Mucosa of gallbladder (tissue), 1 donor: ENCODE results near the gene MLKL. TPM values are rescaled to one million over a fixed set of nuclear protein-coding genes. Genes with fewer than 3 reads are reported as not detected.

ENCODE experiments used
- DNase-seq: peaks from one replicate; pipeline ENCODE4 v3.0.0-alpha.2; 2020; ENCODE audit warnings: low spot score
- total RNA-seq: library from RNA; stranded (reverse); gene quantifications from one replicate; pipeline ENCODE4 v1.2.1, GENCODE V29; 2021
- donor health status: DM: no; HTN: no; CAD: no.

The MLKL gene
- total RNA-seq, result 12.8 TPM

GRCh38 chr16:74700438-74701225, at the start of gene MLKL:
Gene MLKL, minus strand, starts transcription at chr16:74700862. Its CDS starts 5,105 bp downstream, at chr16:74695757.
- DNase-seq, result peak; percentile 30

- DNase-seq, result no peak
Measured at GRCh38 chr16:74749291-74750055, 48.8 kb upstream of the MLKL start.

- DNase-seq, result no peak
Measured at GRCh38 chr16:74748616-74749026, 48.0 kb upstream of the MLKL start.

- DNase-seq, result no peak
Measured at GRCh38 chr16:74747716-74748615, 47.3 kb upstream of the MLKL start.

GRCh38 chr16:74745926-74746325, 45.3 kb upstream of the MLKL start:
- DNase-seq, result no peak

GRCh38 chr16:74745109-74745615, 44.5 kb upstream of the MLKL start:
- DNase-seq, result no peak

- no peak for DNase-seq
Measured at GRCh38 chr16:74744566-74744965, 43.9 kb upstream of the MLKL start.

- peak; percentile 96 for DNase-seq
Measured at GRCh38 chr16:74743668-74744299, 43.1 kb upstream of the MLKL start.

GRCh38 chr16:74743045-74743667, 42.5 kb upstream of the MLKL start:
- DNase-seq, result no peak

- DNase-seq, result no peak
Measured at GRCh38 chr16:74742051-74742481, 41.4 kb upstream of the MLKL start.

- DNase-seq, result peak; percentile 92
Measured at GRCh38 chr16:74740795-74741304, 40.2 kb upstream of the MLKL start.

- DNase-seq, result no peak
Measured at GRCh38 chr16:74739275-74739674, 38.6 kb upstream of the MLKL start.

- no peak for DNase-seq
Measured at GRCh38 chr16:74738816-74739215, 38.2 kb upstream of the MLKL start.

GRCh38 chr16:74738113-74738541, 37.5 kb upstream of the MLKL start:
- DNase-seq, result peak; percentile 57

- DNase-seq, result no peak
Measured at GRCh38 chr16:74737521-74737920, 36.9 kb upstream of the MLKL start.

GRCh38 chr16:74736531-74737157, 36.0 kb upstream of the MLKL start:
- no peak for DNase-seq

GRCh38 chr16:74735554-74735953, 34.9 kb upstream of the MLKL start:
- DNase-seq, result no peak

GRCh38 chr16:74735162-74735452, 34.4 kb upstream of the MLKL start:
- no peak for DNase-seq

GRCh38 chr16:74734361-74735161, 33.9 kb upstream of the MLKL start:
- DNase-seq, result no peak
